Fibroblast of skin of left quadriceps (primary cell): ENCODE measurements around the gene TYROBP.
"Not testable (repeated sequence)": the region's sequence is repeated elsewhere in the genome, so short reads cannot be mapped to it uniquely, and the experiment has no call there.

Source experiments
- DNase-seq, 2 experiments: peaks; one replicate each; pipeline ENCODE4 v3.0.0-alpha.2; 2013; ENCODE audit warnings: low read depth in 2 of 2

The TYROBP gene

DNA sequence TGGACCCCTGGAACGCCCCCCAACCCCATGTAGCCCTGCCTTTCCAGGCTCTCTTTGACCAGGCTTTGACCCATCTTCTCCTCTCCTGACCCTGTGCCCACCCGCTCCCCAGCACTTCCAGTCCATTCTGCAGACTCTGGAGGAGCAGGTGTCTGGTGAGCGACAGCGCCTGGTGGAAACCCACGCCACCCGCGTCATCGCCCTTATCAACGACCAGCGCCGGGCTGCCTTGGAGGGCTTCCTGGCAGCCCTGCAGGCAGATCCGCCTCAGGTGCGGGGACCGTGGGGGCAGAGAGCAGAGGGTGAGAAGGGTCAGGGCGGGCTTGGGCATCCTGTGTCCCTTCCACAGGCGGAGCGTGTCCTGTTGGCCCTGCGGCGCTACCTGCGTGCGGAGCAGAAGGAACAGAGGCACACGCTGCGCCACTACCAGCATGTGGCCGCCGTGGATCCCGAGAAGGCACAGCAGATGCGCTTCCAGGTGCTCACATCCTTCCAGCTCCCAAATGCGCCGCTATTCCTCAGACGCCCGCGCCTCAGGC lies 33.6 kb downstream of the TYROBP start:
- DNase-seq: no peak

DNA sequence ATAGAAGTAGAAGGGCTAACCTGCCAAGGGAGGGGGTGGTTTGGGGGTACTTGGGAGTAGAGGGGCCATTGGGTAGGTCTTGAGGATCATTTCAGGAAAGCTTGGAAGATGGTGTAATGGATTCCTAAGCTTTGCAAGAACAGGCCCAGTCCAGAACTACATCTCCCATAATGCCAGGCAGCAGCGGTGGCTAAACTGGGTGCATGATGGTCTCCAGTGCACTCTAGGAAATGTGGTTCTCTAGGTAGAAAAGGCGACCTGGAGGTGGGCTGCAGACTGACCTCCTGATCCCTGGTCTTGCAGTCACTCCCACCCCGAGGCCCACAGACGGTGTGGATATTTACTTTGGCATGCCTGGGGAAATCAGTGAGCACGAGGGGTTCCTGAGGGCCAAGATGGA lies 35.9 kb downstream of the TYROBP start:
- no peak for DNase-seq

DNA sequence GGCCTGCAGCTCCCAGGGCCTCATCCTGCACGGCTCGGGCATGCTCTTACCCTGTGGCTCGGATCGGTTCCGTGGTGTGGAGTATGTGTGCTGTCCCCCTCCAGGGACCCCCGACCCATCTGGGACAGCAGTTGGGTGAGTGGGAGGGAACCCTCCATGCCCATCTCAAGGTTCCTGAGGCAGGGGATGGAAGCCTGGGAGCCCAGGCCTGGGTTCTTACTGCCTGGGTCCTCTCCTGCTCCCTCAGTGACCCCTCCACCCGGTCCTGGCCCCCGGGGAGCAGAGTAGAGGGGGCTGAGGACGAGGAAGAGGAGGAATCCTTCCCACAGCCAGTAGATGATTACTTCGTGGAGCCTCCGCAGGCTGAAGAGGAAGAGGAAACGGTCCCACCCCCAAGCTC lies 36.5 kb downstream of the TYROBP start:
- DNase-seq: no peak

DNA sequence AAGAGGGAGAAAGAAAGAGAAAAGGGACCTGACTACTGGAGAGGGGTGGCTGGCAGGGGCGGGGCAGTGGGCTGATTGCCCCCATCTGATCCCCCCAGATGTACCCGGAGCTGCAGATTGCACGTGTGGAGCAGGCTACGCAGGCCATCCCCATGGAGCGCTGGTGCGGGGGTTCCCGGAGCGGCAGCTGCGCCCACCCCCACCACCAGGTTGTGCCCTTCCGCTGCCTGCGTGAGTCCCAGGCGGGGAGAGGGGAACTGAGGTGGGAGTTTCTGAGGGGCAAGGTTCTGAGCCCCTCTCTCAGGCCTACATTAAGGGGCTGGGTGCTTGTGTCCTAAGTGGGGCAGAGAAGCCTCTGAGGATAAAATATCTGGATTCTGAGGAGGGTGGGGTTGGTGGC lies 37.3 kb downstream of the TYROBP start:
- DNase-seq: no peak

DNA sequence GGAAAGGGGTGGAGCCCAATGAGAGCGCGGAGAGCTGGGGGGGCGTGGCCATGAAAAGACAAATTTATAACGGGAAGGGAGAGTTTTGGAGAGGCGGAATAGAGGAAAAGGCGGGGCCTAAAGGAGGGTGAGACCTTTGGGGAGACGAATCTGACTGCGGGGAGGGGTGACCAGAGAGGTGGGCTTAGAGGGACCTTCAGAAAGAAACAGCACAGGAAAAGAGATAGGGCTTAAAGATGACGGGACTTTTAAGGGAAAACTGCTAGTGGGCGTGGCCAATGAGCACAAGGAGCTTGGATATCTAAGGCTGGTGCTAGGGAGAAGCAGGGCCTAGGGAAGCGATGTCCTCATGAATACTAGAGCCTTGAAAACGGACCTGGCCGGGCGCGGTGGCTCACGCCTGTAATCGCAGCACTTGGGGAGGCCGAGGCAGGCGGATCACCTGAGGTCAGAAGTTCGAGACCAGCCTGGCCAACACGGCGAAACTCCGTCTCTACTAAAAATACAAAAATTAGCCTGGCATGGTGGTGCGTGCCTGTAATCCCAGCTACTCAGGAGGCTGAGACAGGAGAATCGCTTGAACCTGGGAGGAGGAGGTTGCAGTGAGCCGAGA lies 37.9 kb downstream of the TYROBP start:
- not testable (repeated sequence) for DNase-seq

DNA sequence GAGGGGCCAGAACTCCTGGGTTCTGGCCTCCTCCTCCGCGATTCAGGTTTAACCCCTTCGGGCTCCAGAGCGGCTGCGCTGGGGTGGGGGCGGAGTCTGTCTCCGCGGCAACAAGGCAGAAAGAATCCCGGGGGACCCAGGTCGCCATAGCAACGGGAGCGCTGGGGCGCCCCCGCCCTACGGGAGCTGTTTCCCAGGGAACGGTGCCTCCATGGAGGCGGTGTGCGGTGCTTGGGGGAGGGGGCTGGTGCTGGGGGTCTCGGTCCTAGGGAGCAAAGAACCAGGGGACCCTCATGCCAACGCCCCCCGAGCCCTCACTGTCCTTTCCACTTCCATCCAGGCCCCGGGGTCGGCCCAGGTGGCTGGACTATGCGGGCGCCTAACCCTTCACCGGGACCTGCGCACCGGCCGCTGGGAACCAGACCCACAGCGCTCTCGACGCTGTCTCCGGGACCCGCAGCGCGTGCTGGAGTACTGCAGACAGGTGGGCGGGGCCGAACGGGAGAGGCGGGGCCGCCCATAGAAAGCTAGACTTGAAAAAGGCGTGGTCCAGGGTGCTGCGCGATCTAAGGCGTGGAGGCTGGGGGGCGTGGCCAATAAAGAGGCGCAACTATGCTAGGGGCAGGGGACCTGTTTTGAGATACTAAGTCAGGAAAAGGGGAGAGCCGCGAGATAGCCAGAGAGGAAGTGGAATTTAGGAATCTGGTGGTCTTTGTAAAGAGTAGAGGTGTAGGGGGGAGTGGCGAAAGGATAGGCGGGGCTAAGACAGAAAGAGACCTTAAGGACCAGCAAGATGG lies 38.6 kb downstream of the TYROBP start:
- DNase-seq: peak; percentile 23 to 37

DNA sequence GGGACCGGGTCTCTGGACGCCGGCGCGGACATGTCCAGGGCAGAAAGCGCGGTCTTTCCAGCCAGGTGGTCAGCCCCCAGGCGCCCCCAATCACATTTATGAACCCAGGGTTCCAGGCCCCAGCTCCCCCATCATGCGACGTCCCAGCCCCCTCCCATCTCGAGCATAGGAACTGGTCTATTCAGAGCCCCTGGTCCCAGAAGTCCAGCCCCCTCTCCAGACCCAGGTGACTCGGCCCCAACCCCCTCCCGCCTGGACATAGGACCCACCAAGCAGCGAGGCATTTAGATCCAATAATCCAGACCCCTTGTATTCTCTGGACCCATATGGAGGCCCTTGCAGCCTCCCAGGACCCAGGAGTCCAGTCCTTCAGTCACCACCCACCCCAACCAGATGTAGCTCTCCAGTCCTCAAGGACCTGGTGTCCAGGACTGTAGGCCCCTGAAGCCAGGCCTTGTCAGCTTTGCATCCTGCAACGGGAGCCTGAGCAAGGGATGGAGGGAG lies 39.2 kb downstream of the TYROBP start:
- DNase-seq: no peak

DNA sequence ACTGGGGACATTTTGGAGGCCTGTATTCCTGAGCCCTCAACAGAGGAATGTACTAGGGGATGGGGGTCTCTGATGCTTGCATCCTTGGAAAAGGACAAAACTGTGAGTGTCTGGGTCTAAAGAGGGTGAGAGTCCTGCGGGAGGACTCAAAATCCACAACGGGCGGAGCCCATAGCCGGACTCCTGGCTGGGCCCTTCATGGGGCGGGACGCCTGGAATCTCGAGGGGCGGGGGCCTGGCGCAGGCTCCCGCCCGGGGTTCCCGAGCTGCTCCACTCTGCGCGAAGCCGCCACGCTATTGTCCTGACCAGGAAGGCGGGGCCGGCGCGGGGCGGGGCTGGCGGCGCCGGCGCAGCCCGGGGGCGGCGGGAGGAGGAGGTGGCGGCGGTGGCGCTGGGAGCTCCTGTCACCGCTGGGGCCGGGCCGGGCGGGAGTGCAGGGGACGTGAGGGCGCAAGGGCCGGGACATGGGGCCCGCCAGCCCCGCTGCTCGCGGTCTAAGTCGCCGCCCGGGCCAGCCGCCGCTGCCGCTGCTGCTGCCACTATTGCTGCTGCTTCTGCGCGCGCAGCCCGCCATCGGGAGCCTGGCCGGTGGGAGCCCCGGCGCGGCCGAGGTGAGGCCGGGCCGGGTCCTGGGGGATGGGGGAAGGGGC lies 39.8 kb downstream of the TYROBP start, which contains the start of gene APLP1:
Gene APLP1 (plus strand): TSS at position 403 of the 651 bp plus-strand sequence. CDS start 63 bp downstream, at position 466.
- no peak for DNase-seq

DNA sequence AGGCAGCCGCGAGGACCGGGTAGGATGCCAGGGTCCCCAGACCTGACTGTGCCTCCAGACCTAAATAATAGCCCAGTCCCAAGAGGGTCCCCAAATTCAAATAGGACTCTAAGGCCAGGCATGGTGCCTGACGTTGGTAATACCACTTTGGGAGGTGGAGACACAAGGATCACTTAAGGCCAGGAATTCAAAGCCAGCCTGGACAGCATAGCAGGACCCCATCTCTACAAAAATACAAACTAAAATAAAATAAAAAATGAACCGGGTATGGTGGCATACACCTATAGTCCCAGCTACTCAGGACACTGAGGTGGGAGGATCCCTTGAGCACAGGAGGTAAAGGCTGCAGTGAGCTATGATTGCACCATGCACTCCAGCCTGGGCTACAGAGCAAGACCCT lies 45.1 kb downstream of the TYROBP start:
- DNase-seq: no peak

DNA sequence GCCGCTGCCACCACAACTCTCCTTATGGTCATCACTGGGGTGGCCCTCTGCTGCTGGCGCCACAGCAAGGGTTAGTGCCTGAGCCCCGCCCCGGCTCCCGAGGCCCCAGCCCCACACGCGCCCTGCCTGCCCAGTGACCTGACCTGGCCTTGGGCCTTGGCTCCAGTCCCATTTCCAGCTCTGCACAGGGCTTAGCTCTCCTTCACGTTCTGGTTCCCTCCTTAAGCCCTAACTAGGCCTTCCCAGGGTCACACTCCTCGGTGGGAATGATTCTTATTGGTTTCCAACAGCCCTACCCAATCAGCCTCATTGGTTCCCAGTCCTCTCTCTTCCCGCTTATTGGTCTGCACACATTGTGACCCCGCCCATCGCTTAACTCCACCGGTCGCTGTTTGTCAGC lies 45.6 kb downstream of the TYROBP start:
- DNase-seq: no peak

DNA sequence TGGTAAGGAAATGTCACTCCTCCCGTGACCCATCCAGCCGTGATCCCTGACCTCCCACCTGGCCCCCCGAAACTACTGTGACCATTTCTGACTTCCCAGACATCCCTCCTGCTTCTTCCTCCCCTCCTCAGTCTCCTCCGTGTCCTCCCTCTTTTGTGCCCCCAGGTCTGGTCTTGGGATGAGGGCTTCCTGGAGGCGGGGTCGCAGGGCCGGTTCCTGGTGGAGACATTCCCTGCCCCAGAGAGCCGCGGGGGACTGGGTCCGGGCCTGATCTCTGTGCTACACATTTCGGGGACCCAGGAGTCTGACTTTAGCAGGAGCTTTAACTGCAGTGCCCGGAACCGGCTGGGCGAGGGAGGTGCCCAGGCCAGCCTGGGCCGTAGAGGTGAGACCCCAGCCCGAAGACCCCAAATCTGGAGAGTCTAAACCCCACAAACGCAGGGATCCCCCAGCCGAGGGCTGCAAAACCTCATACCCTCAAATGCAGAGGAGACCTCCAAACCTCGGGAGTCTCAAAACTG lies 46.4 kb downstream of the TYROBP start:
- DNase-seq: no peak

DNA sequence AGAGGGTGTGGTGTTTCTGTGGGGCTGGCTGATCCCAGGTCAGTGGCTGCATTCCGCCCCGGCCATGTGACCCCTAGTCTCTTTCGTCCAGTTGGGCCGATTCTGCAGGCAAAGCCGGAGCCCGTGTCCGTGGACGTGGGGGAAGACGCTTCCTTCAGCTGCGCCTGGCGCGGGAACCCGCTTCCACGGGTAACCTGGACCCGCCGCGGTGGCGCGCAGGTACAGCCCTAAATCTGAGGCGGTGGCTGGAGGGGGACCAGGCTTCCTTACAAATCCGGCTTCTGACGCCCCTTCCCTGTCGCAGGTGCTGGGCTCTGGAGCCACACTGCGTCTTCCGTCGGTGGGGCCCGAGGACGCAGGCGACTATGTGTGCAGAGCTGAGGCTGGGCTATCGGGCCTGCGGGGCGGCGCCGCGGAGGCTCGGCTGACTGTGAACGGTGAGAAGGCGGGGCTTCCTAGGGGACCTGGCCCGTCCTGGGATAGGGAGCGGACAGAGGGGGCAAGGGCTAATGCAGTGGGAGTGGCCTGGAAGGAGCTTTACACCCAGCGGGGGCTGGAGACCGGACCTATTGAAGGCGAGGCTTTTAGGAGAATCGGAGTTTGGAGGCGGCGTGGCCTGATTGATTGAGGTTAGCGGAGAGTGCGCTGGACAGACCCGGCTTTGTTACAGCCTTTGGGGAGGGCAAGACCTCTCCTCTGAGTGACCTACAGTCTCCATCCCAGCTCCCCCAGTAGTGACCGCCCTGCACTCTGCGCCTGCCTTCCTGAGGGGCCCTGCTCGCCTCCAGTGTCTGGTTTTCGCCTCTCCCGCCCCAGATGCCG lies 47.1 kb downstream of the TYROBP start:
- no peak for DNase-seq

DNA sequence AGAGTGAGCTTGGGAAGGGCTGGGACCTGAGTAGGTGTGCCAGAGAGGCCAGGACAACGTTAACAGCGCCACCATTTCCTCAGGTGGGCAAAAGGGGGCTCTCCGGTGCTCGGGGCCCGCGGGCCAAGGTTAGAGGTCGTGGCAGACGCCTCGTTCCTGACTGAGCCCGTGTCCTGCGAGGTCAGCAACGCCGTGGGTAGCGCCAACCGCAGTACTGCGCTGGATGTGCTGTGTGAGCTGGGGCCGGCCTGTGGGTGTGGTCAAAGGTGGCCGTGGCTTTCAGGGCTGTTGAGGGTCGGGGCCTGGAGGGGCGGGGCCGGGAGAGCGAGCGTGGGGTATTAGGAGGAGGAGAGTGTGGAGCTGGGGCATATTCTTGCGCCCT lies 47.7 kb downstream of the TYROBP start:
- no peak for DNase-seq

DNA sequence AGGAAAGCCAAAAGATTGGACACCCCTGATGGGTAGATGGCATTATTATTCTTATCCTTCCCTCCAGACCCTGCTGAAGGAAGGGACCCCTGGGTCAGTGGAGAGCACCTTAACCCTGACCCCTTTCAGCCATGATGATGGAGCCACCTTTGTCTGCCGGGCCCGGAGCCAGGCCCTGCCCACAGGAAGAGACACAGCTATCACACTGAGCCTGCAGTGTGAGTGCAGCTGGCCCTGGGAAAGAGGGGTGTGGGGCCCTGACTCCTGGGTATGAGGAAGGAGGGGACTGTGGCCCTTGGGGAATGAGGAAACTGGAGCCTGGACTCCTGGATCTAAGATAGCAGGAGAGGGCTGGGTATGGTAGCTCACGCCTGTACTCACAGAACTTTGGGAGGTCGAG lies 48.7 kb downstream of the TYROBP start:
- DNase-seq: no peak

DNA sequence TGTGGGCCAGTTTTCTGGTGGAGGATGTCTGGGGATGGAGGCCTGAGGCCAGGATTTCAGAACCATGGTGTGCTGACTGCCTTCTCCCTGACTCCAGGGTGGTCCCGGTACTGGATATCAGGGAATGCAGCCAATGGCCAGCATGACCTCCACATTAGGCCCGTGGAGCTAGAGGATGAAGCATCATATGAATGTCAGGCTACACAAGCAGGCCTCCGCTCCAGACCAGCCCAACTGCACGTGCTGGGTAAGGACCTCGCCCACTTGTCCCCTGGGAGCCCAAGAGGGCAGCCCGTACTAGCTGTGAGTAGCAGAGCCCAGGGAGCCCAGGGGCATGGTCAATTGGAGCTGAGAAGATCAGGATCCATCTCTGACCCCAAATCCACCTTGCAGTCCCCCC lies 49.8 kb downstream of the TYROBP start:
- no peak for DNase-seq

DNA sequence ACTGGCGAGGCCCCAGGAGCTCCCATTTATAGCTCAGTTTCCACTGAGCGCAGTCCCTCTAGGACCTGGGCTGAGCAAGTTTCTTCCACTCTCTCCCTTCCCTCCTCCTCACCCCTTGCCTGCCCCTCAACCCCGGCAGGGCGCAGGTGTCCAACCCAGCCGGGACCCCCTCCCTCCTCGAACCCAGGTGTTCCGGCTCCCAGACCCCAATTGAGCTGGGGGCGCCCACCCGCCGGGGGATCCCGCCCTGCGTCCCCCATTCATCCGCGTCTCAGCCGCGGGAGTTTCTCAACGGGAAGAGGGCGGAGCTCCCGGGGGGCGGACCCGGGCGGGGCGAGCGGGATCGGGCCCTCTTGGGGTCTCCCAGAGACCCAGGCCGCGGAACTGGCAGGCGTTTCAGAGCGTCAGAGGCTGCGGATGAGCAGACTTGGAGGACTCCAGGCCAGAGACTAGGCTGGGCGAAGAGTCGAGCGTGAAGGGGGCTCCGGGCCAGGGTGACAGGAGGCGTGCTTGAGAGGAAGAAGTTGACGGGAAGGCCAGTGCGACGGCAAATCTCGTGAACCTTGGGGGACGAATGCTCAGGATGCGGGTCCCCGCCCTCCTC lies 51.4 kb downstream of the TYROBP start, which contains the start of gene KIRREL2:
Gene KIRREL2 (plus strand): TSS at position 366 of the 604 bp plus-strand sequence. CDS start 209 bp downstream, at position 575.
- DNase-seq: no peak
